NCI-H226 (cell line): ENCODE data around the gene EFHC1.
A peak's percentile ranks its signal among the peaks of the same experiment; 100 is the strongest.
"Not testable (repeated sequence)": the region's sequence is repeated elsewhere in the genome, so short reads cannot be mapped to it uniquely, and the experiment has no call there.

ENCODE experiments used
- DNase-seq: peaks from one replicate; pipeline ENCODE4 v3.0.0-alpha.2; 2015

The EFHC1 gene, protein sequence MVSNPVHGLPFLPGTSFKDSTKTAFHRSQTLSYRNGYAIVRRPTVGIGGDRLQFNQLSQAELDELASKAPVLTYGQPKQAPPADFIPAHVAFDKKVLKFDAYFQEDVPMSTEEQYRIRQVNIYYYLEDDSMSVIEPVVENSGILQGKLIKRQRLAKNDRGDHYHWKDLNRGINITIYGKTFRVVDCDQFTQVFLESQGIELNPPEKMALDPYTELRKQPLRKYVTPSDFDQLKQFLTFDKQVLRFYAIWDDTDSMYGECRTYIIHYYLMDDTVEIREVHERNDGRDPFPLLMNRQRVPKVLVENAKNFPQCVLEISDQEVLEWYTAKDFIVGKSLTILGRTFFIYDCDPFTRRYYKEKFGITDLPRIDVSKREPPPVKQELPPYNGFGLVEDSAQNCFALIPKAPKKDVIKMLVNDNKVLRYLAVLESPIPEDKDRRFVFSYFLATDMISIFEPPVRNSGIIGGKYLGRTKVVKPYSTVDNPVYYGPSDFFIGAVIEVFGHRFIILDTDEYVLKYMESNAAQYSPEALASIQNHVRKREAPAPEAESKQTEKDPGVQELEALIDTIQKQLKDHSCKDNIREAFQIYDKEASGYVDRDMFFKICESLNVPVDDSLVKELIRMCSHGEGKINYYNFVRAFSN

DNA sequence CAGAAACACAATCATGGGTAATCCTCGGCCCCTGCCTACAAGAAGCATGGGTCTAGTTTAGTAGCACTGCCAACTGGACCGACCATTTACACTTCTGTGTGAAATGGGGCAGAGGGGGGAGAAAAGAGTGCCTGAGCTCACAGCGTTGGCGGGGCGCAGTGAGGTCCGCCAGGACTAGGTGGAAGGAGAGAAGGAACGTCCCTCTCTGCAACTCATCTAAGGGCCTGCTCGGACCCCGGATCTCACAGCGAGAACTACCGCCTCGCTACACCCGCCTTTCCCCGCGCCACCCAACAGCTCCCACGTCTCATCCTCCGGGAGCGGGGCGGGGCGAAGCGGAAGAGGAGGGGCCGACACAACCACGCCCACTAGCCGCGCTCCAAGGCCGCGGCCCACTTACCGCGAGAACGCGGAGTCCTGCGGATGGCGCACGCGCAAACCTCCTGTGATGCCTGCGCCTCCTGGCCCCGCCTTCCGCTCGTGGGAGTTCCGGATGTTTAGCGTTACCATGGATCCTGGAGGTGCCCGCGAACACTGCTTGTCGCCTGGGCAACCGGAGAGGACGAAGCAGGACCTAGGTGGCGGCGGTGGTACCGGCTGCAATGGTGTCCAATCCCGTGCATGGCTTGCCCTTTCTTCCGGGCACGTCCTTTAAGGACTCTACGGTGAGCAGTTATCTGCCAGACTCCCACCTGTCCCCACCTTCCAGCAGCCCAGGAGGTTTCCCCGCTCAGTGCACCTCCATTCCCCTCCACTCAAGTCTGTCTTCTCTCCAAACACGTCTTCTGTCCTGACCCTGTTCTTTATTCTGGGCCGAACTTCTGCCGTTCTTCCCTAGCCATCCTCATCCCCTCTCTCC lies at the start of gene EFHC1:
Gene EFHC1 (plus strand): TSS at position 534 of the 859 bp plus-strand sequence. CDS start 69 bp downstream, at position 603.
- DNase-seq = peak; percentile 90

DNA sequence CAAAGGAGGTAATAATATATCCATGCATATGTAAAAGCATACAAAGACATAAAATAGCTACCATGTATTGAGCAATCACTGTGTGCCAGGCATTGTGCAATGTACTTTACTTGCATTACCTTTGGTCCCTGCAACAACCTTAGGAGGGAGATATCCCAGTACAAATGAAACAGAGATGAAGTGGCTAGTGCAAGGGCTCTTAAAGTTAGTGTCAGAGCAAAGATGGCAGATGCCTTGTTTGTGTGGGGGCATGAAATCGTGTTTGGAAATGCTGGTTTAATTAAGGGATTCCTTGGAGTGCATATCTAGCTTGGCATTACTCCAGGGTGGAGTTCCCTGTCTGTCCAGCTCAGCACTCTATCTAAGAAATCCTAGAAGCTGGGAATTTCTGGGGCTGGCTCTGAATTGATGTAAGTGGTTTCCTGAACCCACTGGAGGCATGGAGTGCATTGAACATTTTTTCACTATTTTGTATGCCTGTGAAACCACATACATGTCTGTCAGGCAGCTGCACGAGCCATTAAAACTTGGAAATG lies 48.4 kb upstream of the EFHC1 start:
- peak; percentile 22 for DNase-seq

DNA sequence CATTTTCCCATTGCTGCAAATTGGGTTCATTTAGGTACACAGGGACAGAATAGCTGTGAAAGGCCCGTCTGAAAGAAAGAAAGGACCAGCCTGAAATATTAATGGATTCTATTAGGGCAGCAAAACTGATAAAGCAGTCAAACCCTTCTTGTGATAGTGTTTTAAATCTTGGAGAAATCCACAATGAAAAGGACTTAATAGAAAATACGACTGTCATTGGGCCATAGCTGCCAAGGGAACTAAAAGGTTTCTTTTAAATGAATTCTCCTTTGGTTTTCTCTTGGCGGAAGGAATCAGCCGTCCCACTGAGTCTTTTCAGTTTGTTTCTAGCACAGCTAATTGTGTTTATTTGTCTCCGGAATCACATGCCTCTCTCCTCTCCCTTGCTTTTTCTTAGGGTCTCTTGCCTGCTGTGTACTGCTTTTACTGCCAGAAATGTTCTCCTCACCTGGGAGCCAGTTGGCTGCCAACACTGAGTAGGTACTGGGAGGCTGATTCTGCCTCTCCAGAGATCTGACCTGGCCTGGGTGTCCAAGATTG lies 46.9 kb upstream of the EFHC1 start:
- DNase-seq = no peak

DNA sequence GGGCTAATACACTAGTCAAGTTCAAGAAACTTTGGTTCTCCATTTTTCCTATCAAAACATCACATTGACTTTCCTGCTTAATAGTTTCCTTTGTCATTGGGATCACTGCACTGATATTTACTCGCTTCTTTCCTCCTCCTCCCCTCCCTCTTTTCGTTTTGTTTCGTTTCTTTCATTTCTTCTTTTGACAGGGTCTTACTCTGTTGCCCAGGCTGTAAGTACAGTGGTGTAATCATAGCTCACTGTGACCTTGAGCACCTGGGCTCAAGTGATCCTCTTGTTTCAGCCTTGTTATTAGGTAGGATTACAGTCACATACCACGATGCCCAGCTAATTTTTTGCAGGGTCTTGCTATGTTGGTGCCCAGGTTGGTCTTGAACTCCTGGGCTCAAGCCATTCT lies 45.9 kb upstream of the EFHC1 start:
- DNase-seq = no peak

DNA sequence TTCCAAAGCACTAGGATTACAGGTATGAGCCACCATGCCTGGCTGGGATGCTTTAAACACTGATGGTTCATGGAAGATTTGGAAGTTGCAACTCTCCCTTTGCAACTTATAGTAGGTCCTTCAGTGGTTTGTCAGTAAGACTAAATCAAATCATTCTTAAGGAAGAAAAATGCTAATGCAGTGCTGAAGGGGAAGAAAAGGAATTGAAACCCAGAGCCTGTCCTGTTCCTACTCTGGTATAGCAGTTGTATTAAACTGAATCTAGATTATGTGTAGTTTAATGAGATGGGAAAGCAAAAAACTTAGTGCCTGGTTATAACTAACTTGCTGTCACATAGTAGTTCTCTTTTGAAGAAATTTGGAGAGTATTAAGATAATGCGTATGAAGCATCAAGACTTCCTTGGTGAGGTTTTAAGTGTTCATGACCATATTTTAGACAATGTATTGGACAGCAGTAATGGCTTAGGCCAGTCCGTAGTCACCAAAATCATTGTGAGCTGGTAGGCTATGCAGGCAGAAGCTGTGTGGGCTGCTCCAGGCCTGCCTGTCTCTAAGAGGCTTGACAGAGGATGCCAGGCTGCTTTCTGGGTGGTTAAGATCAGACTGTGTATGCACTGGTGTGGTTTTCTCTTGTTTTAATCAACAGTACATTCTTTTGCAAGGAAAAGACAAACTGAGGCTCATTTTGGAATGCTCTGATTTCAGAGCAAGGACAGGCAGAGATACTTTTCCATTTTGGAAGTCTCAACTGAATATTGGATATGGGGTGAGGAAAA lies 44.2 kb upstream of the EFHC1 start:
- DNase-seq = no peak

DNA sequence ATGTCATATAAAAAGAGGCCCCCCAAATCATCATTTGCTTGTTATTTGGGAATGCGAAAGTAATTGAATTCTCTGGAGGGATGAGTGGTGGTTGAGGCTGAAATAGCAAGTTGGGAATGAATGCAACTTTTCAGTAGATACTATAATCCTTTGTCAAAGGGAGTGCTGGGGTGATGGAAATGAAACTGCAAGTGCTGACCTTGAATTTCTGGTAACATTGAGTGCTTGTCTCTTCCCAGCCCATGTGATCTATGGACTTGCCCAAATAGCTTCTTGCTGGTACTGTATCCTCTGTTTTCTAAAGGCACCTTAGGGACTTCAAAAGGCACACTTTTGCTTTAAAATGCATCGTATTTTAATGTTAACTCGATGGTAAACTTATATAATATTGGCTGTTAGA lies 43.4 kb upstream of the EFHC1 start:
- no peak for DNase-seq

DNA sequence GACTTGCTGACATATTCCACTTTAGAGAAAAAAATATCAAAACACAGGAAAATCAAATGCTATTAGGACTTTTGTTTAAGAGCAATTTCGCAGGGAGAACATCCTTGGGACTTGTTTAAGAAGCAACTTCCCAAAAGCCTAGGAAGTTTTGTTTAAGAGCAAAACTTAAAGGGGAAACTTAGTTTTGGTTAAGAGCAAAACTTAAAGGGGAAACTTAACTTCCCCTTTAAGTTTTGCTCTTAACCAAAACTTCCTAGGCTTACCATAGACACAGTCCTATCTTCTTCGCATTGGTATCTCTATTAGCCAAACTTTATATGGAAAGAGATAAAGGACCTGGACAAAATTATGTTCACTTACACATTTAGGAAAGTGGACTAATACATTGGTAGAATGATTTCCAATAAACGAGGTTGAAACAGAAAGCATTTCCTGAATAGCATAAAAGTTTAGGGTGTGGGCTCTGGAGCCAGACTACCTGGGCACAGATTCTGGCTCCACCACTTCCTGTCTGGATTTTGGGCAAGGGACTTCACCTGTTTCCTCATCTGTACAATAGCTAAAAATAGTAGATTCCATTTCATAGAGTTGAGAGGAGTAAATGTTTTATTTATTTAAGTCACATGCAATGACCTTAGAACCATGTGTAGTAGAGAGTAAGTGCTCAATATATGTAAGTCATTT lies 42.5 kb upstream of the EFHC1 start:
- DNase-seq = no peak

DNA sequence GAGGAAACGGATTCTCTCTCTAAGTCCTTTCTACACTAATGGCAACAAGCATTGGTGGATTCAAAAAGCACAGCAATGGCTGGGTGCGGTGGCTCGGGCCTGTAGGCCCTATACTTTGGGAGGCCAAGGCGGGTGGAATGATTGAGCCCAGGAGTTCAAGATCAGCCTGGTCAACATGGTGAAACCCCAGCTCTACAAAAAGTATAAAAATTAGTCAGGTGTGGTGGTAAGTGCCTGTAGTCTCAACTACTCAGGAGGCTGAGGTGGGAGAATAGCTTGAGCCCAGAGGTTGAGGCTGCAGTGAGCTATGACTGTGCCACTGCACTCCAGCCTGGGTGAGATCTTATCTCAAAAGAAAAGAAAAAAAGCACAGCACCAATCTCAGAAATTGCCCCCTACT lies 38.9 kb upstream of the EFHC1 start:
- DNase-seq = no peak

DNA sequence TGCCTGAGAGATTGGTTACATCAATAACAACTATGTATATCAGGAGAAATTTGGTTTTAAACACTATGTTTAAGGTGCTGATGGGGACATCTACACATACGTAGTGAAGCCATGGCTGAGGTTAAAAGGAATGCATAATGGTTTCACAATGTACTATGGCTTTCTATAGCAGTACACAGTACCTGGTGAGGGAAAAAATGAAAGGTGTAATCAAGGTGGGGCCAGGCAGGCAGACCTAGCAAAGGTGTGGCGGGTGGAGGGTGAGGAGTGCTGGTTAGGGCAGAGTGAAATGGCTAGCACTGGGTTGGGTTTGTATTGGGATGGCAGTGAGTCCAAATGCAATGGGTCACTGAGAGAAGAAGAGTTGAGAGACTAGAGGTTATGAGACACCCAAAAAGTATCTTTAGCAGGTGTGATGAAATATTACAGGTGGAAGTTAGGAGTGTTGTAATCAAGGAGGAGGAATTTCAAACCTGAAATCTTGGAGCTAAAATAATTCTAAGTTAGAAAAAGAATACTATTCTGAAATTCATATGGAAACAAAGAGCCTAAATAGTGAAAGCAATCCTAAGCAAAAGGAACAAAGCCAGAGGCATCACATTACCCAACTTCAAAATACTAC lies 35.9 kb upstream of the EFHC1 start:
- no peak for DNase-seq

DNA sequence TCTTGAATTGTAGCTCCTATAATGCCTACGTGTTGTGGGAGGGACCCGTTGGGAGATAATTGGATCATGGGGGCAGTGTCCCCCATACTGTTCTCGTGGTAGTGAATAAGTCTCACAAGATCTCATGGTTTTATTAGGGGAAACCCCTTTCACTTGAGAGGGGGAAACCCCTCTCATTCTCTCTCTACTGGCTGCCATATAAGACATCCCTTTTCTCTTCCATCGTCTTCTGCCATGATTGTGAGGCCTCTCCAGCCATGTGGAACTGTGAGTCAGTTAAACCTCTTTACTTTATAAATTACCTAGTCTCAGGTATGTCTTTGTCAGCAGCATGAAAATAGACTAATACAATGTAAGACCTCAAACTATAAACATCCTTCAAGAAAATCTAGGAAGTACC lies 35.1 kb upstream of the EFHC1 start:
- no peak for DNase-seq

DNA sequence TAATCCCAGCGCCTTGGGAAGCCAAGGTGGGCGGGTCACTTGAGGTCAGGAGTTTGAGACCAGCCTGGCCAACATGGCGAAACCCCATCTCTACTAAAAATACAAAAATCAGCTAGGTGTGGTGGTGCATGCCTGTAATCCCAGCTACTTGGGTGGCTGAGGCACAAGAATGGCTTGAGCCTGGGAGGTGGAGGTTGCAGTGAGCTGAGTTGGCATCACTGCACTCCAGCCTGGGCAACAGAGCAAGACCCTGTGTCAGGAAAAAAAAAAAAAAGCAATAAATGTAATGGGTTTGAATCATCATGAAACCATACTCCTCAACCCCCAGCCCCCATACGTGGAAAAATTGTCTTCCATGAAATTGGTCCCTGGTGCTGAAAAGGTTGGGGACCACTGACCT lies 32.0 kb upstream of the EFHC1 start:
- DNase-seq = not testable (repeated sequence)

DNA sequence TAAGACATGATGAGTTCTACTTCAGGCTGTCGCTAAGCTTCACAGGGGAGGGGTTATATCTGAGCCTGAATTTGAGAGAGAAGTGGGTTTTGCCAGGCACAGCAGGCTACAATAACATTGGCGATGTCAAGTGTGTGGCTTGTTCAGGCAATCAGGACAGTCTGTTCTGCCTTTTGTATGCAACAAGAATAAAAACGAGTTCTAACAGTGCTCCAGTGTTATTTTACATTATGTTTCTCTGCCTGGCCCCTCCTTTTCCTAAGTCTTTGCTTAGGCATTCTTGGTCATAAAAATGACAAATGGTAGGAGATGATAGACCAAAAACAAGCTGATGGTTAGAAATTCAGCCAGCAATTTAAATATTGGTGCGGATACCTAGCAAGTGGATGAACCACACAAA lies 31.4 kb upstream of the EFHC1 start:
- DNase-seq = no peak

DNA sequence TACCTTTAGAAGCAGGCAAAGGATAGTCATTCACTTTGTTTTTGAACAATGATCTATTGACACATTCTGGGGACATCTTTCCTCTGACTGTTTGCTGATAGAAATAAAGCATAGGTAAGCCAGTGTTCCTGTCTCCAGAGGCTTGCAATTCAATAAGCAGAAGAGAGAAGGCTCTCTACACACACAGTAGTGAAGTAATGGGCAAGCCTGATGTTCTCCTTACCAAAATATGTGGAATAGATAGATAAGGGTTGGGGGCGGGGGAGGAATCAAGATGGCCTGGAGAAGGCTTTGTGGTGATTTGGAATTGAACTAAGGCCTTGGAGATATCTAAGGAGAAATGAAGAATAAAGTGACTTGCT lies 30.9 kb upstream of the EFHC1 start:
- peak; percentile 61 for DNase-seq

DNA sequence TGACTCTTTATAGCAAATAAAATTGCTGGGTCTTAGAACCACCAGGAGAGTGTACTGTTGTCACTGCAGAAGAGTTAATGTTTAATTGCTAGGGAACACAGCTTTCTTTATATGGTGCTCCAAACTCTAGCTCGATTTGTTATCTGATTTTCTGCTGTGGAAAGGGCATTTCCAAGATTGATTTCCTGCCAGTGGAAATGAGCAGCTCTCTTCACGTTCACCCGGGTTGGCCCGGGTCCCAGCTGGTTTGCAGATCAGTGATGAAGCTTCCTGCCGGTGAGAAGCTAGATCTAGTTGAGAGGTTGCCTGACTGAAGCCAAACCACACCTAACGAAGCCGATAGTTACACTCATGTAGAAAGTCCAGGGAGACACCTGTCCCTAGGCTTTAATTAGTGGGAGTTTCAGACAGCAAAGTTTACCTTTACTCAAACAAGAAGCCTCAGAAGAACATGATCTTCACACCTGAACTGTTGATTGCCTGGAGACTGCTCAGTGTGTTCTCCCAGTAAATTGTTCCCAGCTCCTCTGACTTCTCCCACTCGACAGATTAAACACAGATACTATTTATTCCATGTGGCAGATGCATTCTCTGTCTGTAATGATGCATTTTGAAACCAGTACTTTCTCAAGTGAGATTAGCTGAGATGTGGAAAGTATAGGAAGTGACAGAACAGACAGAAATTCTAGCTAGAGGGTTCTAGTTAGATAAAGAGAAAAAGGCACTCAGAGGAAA lies 30.3 kb upstream of the EFHC1 start:
- peak; percentile 81 for DNase-seq

DNA sequence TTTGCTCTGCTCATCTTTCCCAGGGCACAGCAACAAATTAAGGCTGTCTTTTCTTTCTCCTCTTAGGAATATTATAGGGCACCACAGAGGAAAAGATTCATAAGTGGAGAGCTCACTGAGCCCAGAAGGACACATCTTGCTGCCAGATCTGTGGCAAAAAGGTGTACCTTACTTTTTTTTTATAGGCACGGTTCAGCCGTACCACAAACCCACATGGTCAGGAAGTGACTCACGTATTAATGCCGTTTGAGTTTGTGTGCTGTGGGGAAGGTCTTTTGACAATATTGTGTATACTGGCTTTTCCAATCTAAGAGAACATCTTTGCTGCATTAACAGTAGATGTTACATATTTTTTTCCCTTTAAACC lies 29.8 kb upstream of the EFHC1 start:
- peak; percentile 63 for DNase-seq

DNA sequence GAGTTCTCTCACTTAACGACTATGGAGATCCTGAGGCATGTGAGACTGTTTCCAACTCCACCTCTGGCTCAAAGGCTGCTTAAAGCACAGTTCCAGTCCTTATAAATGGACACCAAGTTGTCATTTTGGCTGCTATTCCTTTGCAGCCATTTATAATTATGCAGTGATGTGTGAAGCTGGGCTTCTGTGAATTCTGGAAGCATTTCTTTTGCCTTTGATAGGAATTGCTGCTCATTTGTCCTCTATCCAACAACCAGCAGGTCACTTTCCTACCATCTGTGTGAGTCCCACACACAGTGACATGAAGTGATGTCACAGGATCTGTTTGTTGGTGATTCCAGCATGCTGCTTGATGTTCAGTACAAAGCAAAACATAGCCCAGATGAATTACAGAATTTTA lies 28.5 kb upstream of the EFHC1 start:
- no peak for DNase-seq

DNA sequence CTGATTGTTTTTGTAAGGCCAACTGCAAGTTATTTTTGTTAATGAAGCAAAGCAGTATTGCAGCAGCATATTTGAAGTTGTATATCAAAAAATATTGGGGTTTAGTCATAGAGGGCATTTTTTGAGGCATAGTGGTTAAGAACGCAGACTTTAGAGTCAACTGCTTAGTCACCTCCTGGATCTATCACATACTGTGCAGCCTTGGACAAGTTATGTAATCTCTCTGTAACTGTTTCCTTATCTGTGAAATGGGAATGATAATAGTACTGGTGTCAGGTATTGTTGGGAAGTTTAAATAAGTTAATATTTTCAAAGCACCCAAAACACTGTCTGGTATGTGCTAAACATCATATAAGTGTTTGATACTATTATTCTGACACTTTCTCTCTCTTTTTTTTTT lies 27.2 kb upstream of the EFHC1 start:
- DNase-seq = no peak

DNA sequence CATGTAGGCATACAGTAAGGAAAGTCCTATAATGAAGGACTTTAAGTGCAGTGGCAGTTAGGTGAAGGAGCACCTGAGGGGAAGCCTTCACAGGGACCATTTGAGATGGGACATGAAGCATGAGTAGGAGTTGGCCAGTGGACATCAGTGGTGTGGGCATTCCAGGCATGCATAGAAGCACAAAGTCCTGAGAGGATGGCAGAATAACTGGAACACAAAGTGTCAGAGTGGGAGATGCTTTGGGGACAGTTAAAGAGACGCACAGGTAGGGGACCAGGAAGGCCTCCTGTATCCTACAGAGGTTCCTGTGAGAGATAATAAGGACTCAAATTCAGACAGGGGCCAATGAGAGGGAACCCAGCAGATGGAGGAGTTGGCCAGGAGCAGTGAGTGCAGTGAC lies 26.4 kb upstream of the EFHC1 start:
- no peak for DNase-seq

DNA sequence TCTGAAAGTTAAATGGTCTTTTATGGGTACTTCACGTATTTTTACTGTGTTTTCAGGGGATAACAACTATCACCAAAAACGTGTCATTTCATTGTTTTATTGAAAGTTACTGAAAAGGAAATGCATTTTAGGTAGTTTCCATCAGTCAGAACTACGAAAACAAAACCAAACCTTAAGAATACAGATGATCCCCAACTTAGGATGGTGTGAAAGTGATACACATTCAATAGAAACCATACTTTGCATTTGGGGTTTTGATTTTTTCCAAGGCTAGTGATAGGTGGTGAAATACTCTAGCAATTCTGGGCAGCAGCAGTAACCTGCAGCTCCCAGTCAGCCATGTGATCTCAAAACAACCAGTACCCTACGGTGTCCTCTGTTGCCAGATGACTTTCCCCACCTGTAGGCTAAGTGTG lies 25.9 kb upstream of the EFHC1 start:
- no peak for DNase-seq

DNA sequence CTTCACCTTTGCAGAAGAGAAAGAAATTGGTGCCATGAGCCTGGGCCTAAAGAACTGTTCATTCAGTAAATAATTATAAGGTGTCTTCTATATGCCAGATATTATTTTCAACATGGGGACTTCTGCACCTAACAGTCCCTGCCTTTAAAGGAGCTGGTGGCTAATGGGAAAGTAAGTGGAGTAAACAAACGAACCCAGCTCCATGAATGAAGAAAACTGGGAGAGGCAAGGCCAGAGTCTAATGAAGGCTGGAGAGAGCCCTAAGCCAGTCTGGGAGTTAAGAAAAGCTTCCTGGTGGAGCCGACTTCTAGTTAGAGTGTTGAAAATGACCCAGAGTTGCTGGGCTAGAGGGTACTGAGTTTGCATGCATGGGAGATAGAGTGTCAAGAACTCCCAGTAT lies 24.2 kb upstream of the EFHC1 start:
- no peak for DNase-seq
